Stimulated activated CD4-positive, alpha-beta T cell treated with anti-CD3 and anti-CD28 coated beads, Interleukin-4, amount 100 ng/mL, for 24 hours (primary cell): ENCODE data around the gene DOLPP1.
"Not testable (repeated sequence)": the region's sequence is repeated elsewhere in the genome, so short reads cannot be mapped to it uniquely, and the experiment has no call there.

Experiments
- DNase-seq: peaks from one replicate; pipeline ENCODE4 v3.0.0-alpha.2; 2020

The DOLPP1 gene

GRCh38 chr9:129080601-129081387 is at the start of gene DOLPP1:
TSS of gene DOLPP1 (plus strand) at chr9:129081111. CDS start at chr9:129081132, 21 bp downstream.
- peak; percentile 99 for DNase-seq

GRCh38 chr9:129031514-129031913 is 49.4 kb upstream of the DOLPP1 start:
- no peak for DNase-seq

- no peak for DNase-seq
Measured at GRCh38 chr9:129032541-129033159, 48.3 kb upstream of the DOLPP1 start.

GRCh38 chr9:129033216-129033615 is 47.7 kb upstream of the DOLPP1 start:
- DNase-seq = no peak

GRCh38 chr9:129035838-129036237 is 45.1 kb upstream of the DOLPP1 start:
- not testable (repeated sequence) for DNase-seq

- peak; percentile 96 for DNase-seq
Measured at GRCh38 chr9:129036241-129036922, 44.5 kb upstream of the DOLPP1 start, which contains the start of gene MIGA2. TSS of gene MIGA2 (plus strand) at chr9:129036626. CDS start at chr9:129040595, 3,969 bp downstream.

GRCh38 chr9:129036923-129037766 is 43.8 kb upstream of the DOLPP1 start:
- DNase-seq = no peak

GRCh38 chr9:129037767-129038098 is 43.2 kb upstream of the DOLPP1 start:
- no peak for DNase-seq

GRCh38 chr9:129038109-129038852 is 42.6 kb upstream of the DOLPP1 start:
- DNase-seq = no peak

- no peak for DNase-seq
Measured at GRCh38 chr9:129040113-129040643, 40.7 kb upstream of the DOLPP1 start.

- DNase-seq = no peak
Measured at GRCh38 chr9:129042016-129042415, 38.9 kb upstream of the DOLPP1 start.

- DNase-seq = no peak
Measured at GRCh38 chr9:129052592-129052991, 28.3 kb upstream of the DOLPP1 start.

GRCh38 chr9:129053020-129053419 is 27.9 kb upstream of the DOLPP1 start:
- no peak for DNase-seq

GRCh38 chr9:129054163-129054851 is 26.6 kb upstream of the DOLPP1 start:
- no peak for DNase-seq

- no peak for DNase-seq
Measured at GRCh38 chr9:129058965-129059795, 21.7 kb upstream of the DOLPP1 start.

- DNase-seq = no peak
Measured at GRCh38 chr9:129059796-129060785, 20.8 kb upstream of the DOLPP1 start.

- no peak for DNase-seq
Measured at GRCh38 chr9:129060991-129061390, 19.9 kb upstream of the DOLPP1 start.

GRCh38 chr9:129063061-129063460 is 17.9 kb upstream of the DOLPP1 start:
- DNase-seq = no peak

GRCh38 chr9:129064499-129064908 is 16.4 kb upstream of the DOLPP1 start:
- no peak for DNase-seq
